Measurements from ENCODE around the gene ETS2.

ETS2 gene

GRCh38 chr21:38811257-38811656 is 5.5 kb downstream of the ETS2 start:
- H3K4me3 ChIP-seq (ENCODE audit: low read depth in 1 of 2, low read length in 1 of 2), result peak overlapping the region; percentile 18 to 97
- H3K4me1 ChIP-seq (ENCODE audit: control insufficient read depth in 1 of 2, insufficient read depth in 1 of 2, low read depth in 1 of 2, low read length in 1 of 2), result peaks cover 47 to 54% of the 10 kb centered on the region in 2 experiments
- no peaks in the 10 kb centered on the region for H3K27me3 ChIP-seq
- H3K36me3 ChIP-seq, result peaks cover 52% of the 10 kb centered on the region
- TF ChIP-seq CTCF (IDR thresholded peaks at IDR 0.05), result no peak
- no peaks in the 10 kb centered on the region for H3K9me3 ChIP-seq
- H3K27ac ChIP-seq, result peak overlapping the region; percentile 79

GRCh38 chr21:38813143-38813542 is 7.4 kb downstream of the ETS2 start:
- Histone ChIP-seq H3K4me3 (ENCODE audit: low read depth in 1 of 2, low read length in 1 of 2) (no peak overlapping the region), H3K27ac (no peak overlapping the region), H3K9me3 (no peaks in the 10 kb centered on the region), H3K4me1 (ENCODE audit: control insufficient read depth in 1 of 2, insufficient read depth in 1 of 2, low read depth in 1 of 2, low read length in 1 of 2) (peaks cover 38 to 41% of the 10 kb centered on the region in 2 experiments), H3K27me3 (no peaks in the 10 kb centered on the region), H3K36me3 (peaks cover 71% of the 10 kb centered on the region)
- no peak for TF ChIP-seq CTCF (IDR thresholded peaks at IDR 0.05)

GRCh38 chr21:38813547-38813946 is 7.8 kb downstream of the ETS2 start:
- H3K4me1 ChIP-seq (ENCODE audit: control insufficient read depth in 1 of 2, insufficient read depth in 1 of 2, low read depth in 1 of 2, low read length in 1 of 2), result peaks cover 34 to 37% of the 10 kb centered on the region in 2 experiments
- no peak for TF ChIP-seq CTCF (IDR thresholded peaks at IDR 0.05)
- H3K9me3 ChIP-seq, result no peaks in the 10 kb centered on the region
- no peak overlapping the region for H3K4me3 ChIP-seq (ENCODE audit: low read depth in 1 of 2, low read length in 1 of 2)
- no peak overlapping the region for H3K27ac ChIP-seq
- H3K27me3 ChIP-seq, result no peaks in the 10 kb centered on the region
- peaks cover 75% of the 10 kb centered on the region for H3K36me3 ChIP-seq

- Histone ChIP-seq H3K4me1 (ENCODE audit: control insufficient read depth in 1 of 2, insufficient read depth in 1 of 2, low read depth in 1 of 2, low read length in 1 of 2) (peaks cover 26 to 28% of the 10 kb centered on the region in 2 experiments), H3K9me3 (no peaks in the 10 kb centered on the region), H3K4me3 (ENCODE audit: low read depth in 1 of 2, low read length in 1 of 2) (no peak overlapping the region), H3K27ac (no peak overlapping the region), H3K36me3 (peaks cover 84% of the 10 kb centered on the region), H3K27me3 (no peaks in the 10 kb centered on the region)
- TF ChIP-seq CTCF (IDR thresholded peaks at IDR 0.05), result no peak
Observed at GRCh38 chr21:38814126-38815059, 8.7 kb downstream of the ETS2 start.

GRCh38 chr21:38815060-38815405 is 9.3 kb downstream of the ETS2 start:
- no peak for TF ChIP-seq CTCF (IDR thresholded peaks at IDR 0.05)
- Histone ChIP-seq H3K27ac (no peak overlapping the region), H3K36me3 (peaks cover 90% of the 10 kb centered on the region), H3K4me3 (ENCODE audit: low read depth in 1 of 2, low read length in 1 of 2) (no peak overlapping the region), H3K9me3 (no peaks in the 10 kb centered on the region), H3K4me1 (ENCODE audit: control insufficient read depth in 1 of 2, insufficient read depth in 1 of 2, low read depth in 1 of 2, low read length in 1 of 2) (peaks cover 21 to 22% of the 10 kb centered on the region in 2 experiments), H3K27me3 (no peaks in the 10 kb centered on the region)
